Gastroesophageal sphincter (tissue), 4 donors: Measurements from ENCODE around the gene UCN. TPM values are rescaled to one million over a fixed set of nuclear protein-coding genes. Genes with fewer than 3 reads are reported as not detected.
A peak's percentile ranks its signal among the peaks of the same experiment; 100 is the strongest.
"Not testable (repeated sequence)": the region's sequence is repeated elsewhere in the genome, so short reads cannot be mapped to it uniquely, and the experiment has no call there.

Source experiments
- ATAC-seq: fragments of 150-250 bp; one replicate; pipeline ENCODE4 v1.9.1; 2016; ENCODE audit warnings: mild to moderate bottlenecking, moderate library complexity
- H3K27ac ChIP-seq, 4 donors: fragments of 200-600 bp; sonication (generic) in 3 of 4; 1 replicate in 3 of 4; 2 replicates in 1 of 4; pipeline ENCODE4 v1.5.1; 2016 to 2019
- H3K27me3 ChIP-seq: fragments of 200-600 bp; sonication (generic); one replicate; pipeline ENCODE4 v1.5.1; 2019
- H3K36me3 ChIP-seq, 2 donors: fragments of 200-600 bp; sonication (generic); one replicate each; pipeline ENCODE4 v1.5.1; 2019; ENCODE audit warnings: control low read depth in 1 of 2
- H3K4me1 ChIP-seq, 3 donors: fragments of 200-600 bp; sonication (generic); 1 replicate in 2 of 3; 2 replicates in 1 of 3; pipeline ENCODE4 v1.5.1; 2016 to 2019; ENCODE audit warnings: control low read depth in 2 of 3
- H3K4me3 ChIP-seq, 2 donors: fragments of 200-600 bp; sonication (generic); one replicate each; pipeline ENCODE4 v1.5.1; 2019; ENCODE audit warnings: mild to moderate bottlenecking in 1 of 2, moderate library complexity in 1 of 2
- H3K9me3 ChIP-seq, 3 donors: fragments of 200-600 bp; sonication (generic); one replicate each; pipeline ENCODE4 v1.5.1; 2017 to 2019; ENCODE audit warnings: control low read depth in 2 of 3
- EP300 ChIP-seq: sonication (generic); formaldehyde crosslinking; IDR thresholded peaks from one replicate; pipeline ENCODE4 v1.6.1; 2017; ENCODE audit warnings: antibody characterized with exemption, mild to moderate bottlenecking
- POLR2A ChIP-seq, 2 donors: fragments of 450-650 bp; IDR thresholded peaks; one replicate each; pipeline ENCODE4 v1.6.1; 2017; ENCODE audit warnings: antibody characterized with exemption in 2 of 2, mild to moderate bottlenecking in 2 of 2, moderate library complexity in 1 of 2
- POLR2AphosphoS5 ChIP-seq: sonication (generic); formaldehyde crosslinking; IDR thresholded peaks from one replicate; pipeline ENCODE4 v1.6.1; 2017; ENCODE audit warnings: antibody characterized with exemption
- WGBS, 2 donors: methylation state at CpG; one replicate each; pipeline ENCODE4 v1.1.5; 2018; ENCODE audit warnings: low coverage in 1 of 2; 5-methylcytosine and 5-hydroxymethylcytosine counted together
- total RNA-seq, 4 donors: library from RNA; depleted of rRNA; stranded (reverse); fragments of >200 nt; gene quantifications; one replicate each; pipeline ENCODE4 v1.1.0, GENCODE V29; 2016
- TF ChIP-seq, protein P1 (sequence below), 4 experiments: fragments of 200-600 bp in 2 of 4; fragments of 450-650 bp in 2 of 4; sonication (generic) in 1 of 4; IDR thresholded peaks; one replicate each; pipeline ENCODE4 v1.5.1; 2017 to 2019; ENCODE audit warnings: antibody characterized with exemption in 4 of 4, mild to moderate bottlenecking in 2 of 4, moderate library complexity in 2 of 4

Gene UCN
- total RNA-seq, 4 donors from 2014 or later, result 0.67 to 5.0 (median 2.0) TPM

DNA sequence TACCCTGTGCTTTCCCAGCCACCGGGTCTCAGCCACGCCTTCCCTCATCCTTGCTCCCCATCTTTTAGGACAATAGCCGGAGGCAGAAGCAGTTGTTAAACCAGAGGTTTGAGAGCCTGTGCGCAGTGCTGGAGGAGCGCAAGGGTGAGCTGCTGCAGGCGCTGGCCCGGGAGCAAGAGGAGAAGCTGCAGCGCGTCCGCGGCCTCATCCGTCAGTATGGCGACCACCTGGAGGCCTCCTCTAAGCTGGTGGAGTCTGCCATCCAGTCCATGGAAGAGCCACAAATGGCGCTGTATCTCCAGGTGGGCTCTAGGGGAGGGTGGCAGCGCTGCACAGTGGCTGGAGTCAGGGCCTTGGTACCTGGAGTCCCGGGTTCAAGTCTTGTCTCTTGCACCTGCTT, 2.7 kb downstream of the UCN start:
- ATAC-seq, result no peak
- no peak for TF ChIP-seq POLR2A (IDR thresholded peaks at IDR 0.05)
- TF ChIP-seq, protein P1, sequence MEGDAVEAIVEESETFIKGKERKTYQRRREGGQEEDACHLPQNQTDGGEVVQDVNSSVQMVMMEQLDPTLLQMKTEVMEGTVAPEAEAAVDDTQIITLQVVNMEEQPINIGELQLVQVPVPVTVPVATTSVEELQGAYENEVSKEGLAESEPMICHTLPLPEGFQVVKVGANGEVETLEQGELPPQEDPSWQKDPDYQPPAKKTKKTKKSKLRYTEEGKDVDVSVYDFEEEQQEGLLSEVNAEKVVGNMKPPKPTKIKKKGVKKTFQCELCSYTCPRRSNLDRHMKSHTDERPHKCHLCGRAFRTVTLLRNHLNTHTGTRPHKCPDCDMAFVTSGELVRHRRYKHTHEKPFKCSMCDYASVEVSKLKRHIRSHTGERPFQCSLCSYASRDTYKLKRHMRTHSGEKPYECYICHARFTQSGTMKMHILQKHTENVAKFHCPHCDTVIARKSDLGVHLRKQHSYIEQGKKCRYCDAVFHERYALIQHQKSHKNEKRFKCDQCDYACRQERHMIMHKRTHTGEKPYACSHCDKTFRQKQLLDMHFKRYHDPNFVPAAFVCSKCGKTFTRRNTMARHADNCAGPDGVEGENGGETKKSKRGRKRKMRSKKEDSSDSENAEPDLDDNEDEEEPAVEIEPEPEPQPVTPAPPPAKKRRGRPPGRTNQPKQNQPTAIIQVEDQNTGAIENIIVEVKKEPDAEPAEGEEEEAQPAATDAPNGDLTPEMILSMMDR (IDR thresholded peaks at IDR 0.05), result no peak
- Histone ChIP-seq H3K36me3 (peaks cover 0 to 27% of the 10 kb centered on the region in 2 donors), H3K27ac (no peak overlapping the region), H3K4me1 (peaks cover 0 to 32% (median 15%) of the 10 kb centered on the region in 3 donors), H3K4me3 (no peak overlapping the region), H3K9me3 (no peaks in the 10 kb centered on the region), H3K27me3 (peaks cover 60% of the 10 kb centered on the region)
- 73 to 100% methylated on average over 1 to 3 of the region's 16 CpGs for WGBS, 2 donors

DNA sequence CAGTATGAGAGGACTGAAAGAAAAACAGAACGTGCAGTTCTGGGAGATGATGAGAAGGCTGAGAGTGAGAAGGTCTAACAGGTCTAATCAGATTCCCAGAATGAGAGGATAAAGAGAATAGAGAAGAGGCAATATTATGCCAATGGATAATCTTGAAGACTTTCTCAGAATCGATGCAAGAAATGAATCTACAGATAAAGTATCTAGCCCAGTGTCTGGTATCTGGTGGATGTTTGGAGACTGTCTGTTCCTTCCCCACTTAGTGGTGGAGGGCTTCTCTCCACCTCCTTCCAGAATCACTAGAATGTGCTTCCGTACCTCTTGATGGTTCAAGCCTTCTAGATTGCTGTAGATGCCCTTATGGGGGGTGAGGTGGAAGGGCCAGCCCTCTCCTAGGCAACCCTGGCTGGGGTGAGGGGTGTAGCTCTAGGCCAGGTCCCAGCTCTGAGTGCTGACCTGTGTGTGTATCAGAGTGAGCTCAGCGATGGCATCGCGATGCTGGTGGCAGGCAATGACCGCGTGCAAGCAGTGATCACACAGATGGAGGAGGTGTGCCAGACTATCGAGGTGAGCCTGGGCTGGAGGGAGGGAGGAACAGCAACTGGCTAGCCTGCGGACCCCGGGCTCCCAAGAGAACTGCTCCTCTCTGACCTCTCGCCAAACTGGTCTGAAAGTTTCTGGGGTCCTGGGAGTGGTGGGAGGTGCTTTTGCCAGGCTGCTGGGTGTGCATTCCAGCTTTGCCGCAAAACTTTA, 3.6 kb downstream of the UCN start:
- Histone ChIP-seq H3K9me3 (no peaks in the 10 kb centered on the region), H3K27me3 (peaks cover 66% of the 10 kb centered on the region), H3K4me1 (peaks cover 0 to 32% (median 15%) of the 10 kb centered on the region in 3 donors), H3K4me3 (no peak overlapping the region), H3K27ac (no peak overlapping the region), H3K36me3 (peaks cover 0 to 18% of the 10 kb centered on the region in 2 donors)
- TF ChIP-seq POLR2A (IDR thresholded peaks at IDR 0.05), result no peak
- TF ChIP-seq, protein P1 (IDR thresholded peaks at IDR 0.05), result no peak
- TF ChIP-seq POLR2AphosphoS5, result no peak
- no peak for TF ChIP-seq EP300
- WGBS, 2 donors, result 71 to 85% methylated on average over 2 to 7 of the region's 13 CpGs
- ATAC-seq, result no peak

DNA sequence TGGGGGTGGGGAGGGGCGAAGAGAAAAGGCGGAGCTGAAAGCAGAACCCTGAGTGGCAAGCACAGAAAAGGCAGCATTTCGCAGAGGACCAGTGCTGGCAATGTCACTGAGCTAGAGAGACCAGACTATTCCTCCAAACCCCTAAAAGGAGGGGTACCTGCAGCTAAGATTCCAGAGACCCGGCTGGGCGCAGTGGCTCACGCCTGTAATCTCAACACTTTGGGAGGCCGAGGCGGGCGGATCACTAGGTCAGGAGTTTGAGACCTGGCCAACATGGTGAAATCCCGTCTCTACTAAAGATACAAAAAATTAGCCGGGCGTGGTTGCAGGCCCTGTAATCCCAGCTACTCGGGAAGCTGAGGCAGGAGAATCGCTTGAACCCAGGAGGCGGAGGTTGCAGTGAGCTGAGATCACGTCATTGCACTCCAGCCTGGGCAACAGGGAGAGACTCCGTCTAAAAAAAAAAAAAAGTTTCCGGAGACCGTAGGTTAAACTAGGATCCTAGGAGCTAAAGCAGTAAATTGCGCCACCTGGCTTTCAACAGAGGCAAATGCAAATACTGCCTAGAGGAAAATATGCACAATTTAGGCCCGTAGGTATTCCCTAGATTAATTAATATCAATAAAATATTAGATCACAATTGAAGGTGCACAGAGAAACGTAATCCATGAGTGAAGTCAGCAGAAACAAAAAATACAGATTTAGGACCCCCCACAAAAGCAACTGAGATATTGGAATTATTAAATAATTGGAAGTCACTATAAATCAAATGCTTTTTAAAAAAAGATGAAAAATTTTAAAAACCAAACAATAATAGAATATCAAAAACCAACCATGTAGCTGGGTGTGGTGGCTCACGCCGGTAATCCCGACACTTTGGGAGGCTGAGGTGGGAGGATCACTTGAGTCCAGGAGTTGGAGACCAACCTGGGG, 4.9 kb downstream of the UCN start:
- ATAC-seq, result peak; percentile 67
- Histone ChIP-seq H3K27ac (peak overlapping the region in 1 of 4 donors; percentile 22), H3K36me3 (peaks cover 0 to 5% of the 10 kb centered on the region in 2 donors), H3K4me3 (peak overlapping the region; percentile 11 to 37), H3K27me3 (peaks cover 64% of the 10 kb centered on the region), H3K9me3 (no peaks in the 10 kb centered on the region), H3K4me1 (peaks cover 0 to 29% (median 15%) of the 10 kb centered on the region in 3 donors)
- WGBS, 2 donors, result 19 to 31% methylated on average over 11 to 20 of the region's 25 CpGs
- TF ChIP-seq, protein P1 (IDR thresholded peaks at IDR 0.05), result peak in 3 of 4 experiments; percentile 84 to 87 (median 85)
- no peak for TF ChIP-seq POLR2AphosphoS5

- not testable (repeated sequence) for H3K9me3 ChIP-seq, H3K4me3 ChIP-seq, H3K36me3 ChIP-seq, H3K27ac ChIP-seq, ATAC-seq, H3K4me1 ChIP-seq
- H3K27me3 ChIP-seq, result peaks cover 56% of the 10 kb centered on the region
- WGBS, 2 donors, result 86 to 90% methylated on average over 4 of the region's 4 CpGs
Measured at GRCh38 chr2:27300606-27301005, 7.6 kb downstream of the UCN start.

- WGBS, 2 donors, result 60 to 69% methylated on average over 2 to 4 of the region's 18 CpGs
- H3K4me1 ChIP-seq, result peaks cover 0 to 6% (median 0%) of the 10 kb centered on the region in 3 donors
- H3K27me3 ChIP-seq, result peaks cover 37% of the 10 kb centered on the region
- no peak overlapping the region for H3K27ac ChIP-seq
- no peaks in the 10 kb centered on the region for H3K9me3 ChIP-seq
- TF ChIP-seq POLR2AphosphoS5 (no peak), EP300 (no peak), POLR2A (IDR thresholded peaks at IDR 0.05) (no peak)
- TF ChIP-seq, protein P1 (IDR thresholded peaks at IDR 0.05), result no peak
- ATAC-seq, result no peak
- no peak overlapping the region for H3K4me3 ChIP-seq
- no peaks in the 10 kb centered on the region for H3K36me3 ChIP-seq
Measured at GRCh38 chr2:27298391-27299080, 9.7 kb downstream of the UCN start.
